GM21390 (cell line): ENCODE measurements around the gene FAM3B.

Source experiments
- ATAC-seq: cut with Tn5 transposase; IDR thresholded peaks from one replicate; pipeline ENCODE4 v1.9.1; 2021; ENCODE audit not compliant: unreplicated experiment

FAM3B gene

GRCh38 chr21:41367945-41368734 is 51.5 kb downstream of the FAM3B start:
- ATAC-seq, result peak; percentile 69

GRCh38 chr21:41368735-41369104 is 52.1 kb downstream of the FAM3B start:
- ATAC-seq, result no peak

DNA sequence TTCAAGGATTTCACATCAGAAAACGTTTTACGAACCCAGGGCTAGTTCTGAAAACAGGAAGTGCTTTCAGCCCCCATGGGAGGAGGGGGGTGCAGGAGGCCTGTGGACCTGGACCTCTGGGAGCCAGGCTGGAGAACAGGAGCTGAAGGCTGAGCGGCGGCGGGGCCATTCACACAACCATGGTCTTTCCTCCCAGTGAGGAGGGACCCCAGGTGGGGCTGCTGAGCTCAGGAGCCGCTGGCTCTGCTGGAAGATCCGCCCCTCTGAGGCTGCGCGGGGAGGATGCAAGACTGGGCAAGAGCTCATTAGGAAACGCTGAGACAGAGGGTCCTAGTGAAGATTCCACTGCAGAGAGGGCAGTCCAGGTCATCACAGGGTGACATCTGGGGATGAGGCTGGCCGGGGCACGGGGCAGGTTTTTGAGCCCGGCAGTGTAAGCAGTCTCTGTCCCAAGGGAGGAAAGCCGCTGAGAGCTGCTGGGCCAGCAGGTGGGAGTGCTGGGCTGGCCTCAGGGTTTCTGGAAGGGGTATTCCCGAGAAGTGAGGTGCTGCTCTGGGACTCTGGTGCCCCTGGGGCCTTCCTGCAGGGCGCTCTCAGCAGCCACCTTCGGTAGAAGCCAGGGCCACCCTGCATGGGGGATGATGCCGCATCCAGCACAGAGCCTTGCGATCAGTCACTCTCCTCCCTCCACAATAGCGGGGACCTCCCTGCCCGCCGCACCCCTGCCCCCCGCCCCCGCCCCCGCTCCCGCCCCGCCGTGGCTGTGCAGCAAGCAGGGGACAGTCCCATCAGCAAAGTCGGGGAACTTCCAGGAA is 52.7 kb downstream of the FAM3B start:
- ATAC-seq, result peak; percentile 31

DNA sequence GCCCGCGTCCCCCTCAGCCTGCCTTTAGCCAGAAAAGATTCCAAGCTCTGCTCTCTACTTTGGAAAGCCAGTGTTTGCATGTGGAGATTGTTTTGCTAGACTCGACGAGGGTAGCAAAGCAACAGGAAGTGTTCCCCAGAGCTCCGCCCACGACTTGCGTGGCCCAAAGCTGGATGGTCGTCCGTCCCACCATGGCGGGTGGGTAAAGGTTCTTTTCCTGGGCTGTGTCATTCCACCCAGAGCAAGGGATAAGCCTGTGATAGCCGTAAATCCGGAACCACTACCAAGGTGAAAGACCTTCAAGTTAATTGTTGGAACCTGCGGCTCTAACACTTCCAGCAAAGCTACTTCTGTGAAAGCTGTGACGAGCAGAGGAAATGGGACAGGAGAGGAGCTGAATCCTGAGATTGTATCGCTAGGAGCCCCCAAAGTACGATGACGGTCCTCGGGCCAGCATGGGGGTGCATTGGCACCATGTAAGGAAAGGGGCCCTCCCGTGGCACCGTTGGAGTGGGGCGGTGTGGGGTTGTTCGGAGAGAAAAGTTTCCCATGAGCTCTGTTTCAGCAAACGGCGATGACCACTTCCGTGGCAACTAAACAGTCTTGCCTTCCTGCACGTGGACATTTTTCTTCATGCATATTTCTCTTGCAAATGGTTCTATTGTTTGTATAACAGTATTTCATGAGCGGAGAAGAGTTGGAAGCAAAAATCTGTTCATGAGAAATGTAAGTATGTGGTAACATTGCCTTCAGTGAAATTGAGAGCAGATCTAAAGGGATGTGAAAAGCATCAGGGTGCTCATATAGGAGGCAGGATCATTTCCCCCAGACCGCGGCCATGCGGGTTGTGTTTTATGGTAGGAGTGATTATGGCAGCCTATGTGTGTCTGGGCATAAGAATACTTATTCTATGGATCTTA is 53.6 kb downstream of the FAM3B start:
- ATAC-seq, result no peak

GRCh38 chr21:41370840-41371684 is 54.5 kb downstream of the FAM3B start:
- no peak for ATAC-seq

- ATAC-seq, result no peak
Measured at GRCh38 chr21:41371685-41372030, 55.1 kb downstream of the FAM3B start.

GRCh38 chr21:41373253-41373652 is 56.7 kb downstream of the FAM3B start:
- ATAC-seq, result no peak

DNA sequence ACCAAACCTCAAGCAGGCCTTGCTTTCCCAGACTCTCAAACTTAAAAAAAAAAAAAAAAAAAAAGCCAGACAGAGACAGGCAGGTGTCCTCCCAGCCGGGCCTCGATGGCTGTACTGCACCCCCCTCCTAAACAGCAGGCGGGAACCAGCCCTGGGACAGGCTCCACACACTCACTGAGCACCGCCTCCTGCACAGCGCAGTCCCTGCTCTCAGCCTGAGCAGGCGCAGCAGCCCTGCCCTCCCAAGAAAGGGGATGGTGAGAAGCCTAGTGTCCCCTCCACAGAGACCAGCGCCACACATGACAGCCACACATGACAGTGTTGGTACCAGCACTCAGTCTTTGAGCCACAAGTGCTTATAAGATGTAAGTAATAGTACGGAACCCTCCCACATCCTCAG is 57.2 kb downstream of the FAM3B start:
- ATAC-seq, result no peak

GRCh38 chr21:41374177-41374712 is 57.6 kb downstream of the FAM3B start:
- no peak for ATAC-seq

- ATAC-seq, result no peak
Measured at GRCh38 chr21:41374867-41375533, 58.4 kb downstream of the FAM3B start.

GRCh38 chr21:41375875-41376274 is 59.3 kb downstream of the FAM3B start:
- ATAC-seq, result no peak

GRCh38 chr21:41377715-41378114 is 61.1 kb downstream of the FAM3B start:
- no peak for ATAC-seq

DNA sequence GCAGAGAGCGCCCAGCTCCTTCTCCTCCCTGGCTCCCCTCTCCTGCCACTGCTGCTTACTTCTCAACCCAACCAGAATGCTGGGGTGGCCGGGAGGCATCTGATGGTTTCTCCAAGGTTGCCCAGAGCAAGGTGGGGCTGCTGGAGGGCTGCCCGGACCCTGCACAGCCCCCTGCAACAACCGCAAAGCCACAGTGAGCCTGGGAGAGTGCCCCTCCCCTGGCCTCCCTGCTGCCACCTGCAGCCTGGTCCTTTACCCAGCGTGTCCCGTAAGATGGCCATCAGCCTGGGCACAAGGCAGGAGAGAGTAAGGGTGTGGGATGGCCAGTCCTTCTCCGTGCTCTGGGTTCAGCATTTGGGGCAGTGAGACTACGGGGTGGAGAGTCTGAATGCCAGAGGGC is 62.2 kb downstream of the FAM3B start:
- ATAC-seq, result no peak

- no peak for ATAC-seq
Measured at GRCh38 chr21:41379901-41380300, 63.3 kb downstream of the FAM3B start.

DNA sequence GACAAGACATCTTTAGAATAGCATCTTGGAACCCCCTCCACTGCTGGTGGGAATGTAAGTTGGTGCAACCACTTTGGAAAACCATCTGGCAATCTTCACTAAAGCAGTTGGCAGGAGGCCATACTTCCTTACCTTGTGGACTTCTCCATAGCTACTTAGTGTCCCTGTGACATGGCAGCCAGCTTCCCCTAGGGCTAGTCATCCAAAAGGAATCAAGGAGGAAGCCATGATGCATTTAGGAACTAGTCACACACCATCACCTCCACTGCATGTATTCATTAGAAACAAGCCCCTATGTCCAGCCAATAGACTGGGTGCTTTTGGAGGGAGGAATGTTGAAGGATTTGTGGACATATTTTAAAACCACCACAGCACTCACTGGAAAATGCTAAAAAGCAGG is 65.1 kb downstream of the FAM3B start:
- ATAC-seq, result no peak

DNA sequence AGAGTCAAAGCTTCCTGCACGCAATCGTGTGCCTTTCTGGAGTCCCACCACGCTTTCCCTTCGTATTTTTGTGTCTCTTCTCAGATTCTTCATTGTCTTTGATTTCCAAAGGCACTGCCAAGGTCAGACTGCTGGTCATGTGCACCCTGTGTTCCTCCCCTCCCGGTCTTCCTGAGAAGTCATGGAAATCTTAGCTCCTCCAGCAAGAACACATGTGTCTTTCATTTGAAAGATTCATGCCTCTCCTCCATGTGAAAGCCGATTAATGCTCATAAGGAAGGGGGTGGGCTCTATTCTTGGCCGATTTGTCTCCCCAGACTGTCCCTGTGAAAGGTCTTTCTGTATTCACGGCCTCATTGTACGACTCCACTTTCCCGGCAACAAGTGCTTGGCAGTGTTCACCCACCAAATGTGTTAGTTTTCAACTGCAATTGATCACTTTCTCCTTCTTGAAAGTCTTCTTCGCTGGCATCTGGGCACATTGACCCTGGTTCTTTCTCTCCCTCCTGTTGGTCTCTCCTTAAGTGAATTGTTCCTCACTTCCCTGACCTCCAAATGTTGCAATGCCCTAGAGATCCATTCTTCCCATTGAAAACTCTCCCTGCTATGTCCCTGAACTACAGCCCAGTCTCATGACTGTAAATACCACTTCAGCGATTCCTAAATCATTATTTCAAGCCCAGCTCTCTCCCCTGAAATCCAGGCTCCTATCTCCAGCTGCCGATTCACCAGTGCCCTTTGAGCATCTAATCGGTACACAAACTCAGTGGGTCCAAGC is 70.6 kb downstream of the FAM3B start:
- no peak for ATAC-seq

- no peak for ATAC-seq
Measured at GRCh38 chr21:41387824-41388223, 71.2 kb downstream of the FAM3B start.

GRCh38 chr21:41388259-41388658 is 71.7 kb downstream of the FAM3B start:
- ATAC-seq, result no peak
